Measurements from ENCODE around the gene HTRA3.

Gene HTRA3

DNA sequence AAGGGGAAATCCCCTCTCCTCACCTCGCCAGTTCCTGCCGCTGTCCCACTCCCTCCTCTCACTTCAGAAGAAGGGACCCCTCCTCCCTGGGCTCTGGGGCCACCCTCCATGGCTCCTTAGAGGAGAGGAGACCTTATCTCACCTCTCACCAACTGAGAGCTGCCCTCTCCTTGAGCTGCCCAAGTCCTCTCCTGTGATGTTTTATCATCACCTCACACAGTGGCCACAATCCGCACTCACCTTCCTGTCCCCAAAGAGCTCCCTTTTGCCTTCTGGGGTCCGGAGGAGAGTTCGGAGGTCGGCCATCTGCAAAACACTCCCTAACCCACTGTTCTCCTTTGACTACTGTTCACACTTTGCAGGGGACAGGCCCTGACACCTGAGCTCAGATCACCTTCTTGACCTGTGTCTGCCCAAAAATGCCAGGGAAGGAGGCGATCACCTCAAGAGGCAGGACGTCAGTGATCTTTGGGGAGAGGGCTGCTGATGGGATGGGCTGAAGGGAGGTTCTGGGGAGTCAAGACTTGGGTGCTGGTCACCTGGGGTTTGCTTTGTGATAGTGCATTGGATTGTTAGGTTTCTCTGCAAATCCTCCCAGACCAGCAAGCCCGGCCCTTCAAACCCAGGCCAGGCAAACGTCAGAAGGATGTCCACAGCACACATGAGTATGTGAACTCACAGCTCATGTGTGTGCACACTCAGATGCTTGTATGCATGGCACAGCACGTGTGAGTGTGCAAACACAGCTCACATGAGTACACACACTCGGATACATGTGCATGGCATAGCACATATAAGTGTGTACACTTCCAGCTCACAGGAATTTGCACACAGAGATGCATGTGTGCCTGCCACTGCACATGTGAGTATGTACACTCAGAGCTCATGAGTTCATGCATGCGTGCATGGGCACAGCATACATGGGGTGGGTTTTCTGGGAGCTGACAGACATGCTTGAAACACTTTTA lies 41.8 kb downstream of the HTRA3 start:
- no peak for TF ChIP-seq CTCF (IDR thresholded peaks at IDR 0.05; ENCODE audit: low read depth, low read length)
- no peak for DNase-seq (ENCODE audit: low read depth in 2 of 2)
- H3K4me3 ChIP-seq (replicated peaks in 1 of 2; ENCODE audit: low read depth in 2 of 2, low read length in 2 of 2): no peak overlapping the region

- TF ChIP-seq CTCF (IDR thresholded peaks at IDR 0.05; ENCODE audit: low read depth, low read length): no peak
- DNase-seq (ENCODE audit: low read depth in 2 of 2): no peak
- H3K4me3 ChIP-seq (replicated peaks in 1 of 2; ENCODE audit: low read depth in 2 of 2, low read length in 2 of 2): no peak overlapping the region
Measured at GRCh38 chr4:8312069-8312445, 42.5 kb downstream of the HTRA3 start.

GRCh38 chr4:8312976-8313375 lies 43.4 kb downstream of the HTRA3 start:
- no peak for DNase-seq (ENCODE audit: low read depth in 2 of 2)
- H3K4me3 ChIP-seq (replicated peaks in 1 of 2; ENCODE audit: low read depth in 2 of 2, low read length in 2 of 2): no peak overlapping the region
- no peak for TF ChIP-seq CTCF (IDR thresholded peaks at IDR 0.05; ENCODE audit: low read depth, low read length)

DNA sequence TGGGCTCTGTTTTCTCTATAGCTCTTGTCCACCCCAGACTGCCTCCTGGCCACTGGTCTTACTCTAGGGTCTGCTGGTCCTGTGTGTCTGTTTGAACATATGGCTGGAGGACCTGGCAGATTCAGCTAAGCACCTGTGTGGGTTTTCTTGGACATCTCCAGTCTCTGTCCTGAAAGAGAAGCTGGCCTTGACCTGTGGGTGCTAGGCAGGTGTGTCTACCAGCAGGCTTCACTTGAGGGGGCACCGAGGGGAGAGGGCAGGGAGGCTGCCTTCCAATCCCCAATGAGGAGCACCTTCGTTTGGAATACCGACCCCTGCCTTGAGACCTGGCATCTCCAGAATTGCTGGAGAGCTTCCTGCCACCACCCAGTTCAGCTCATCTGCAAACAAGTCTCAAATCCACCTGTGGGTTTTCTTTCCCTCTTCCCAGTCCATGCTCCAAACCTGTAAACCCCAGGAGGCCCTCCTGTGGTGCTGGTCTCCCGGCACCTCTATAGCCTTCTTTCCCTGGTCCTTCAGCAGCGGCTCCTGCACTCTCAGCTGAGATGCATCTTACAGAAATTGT lies 45.2 kb downstream of the HTRA3 start:
- no peak overlapping the region for H3K4me3 ChIP-seq (replicated peaks in 1 of 2; ENCODE audit: low read depth in 2 of 2, low read length in 2 of 2)
- no peak for DNase-seq (ENCODE audit: low read depth in 2 of 2)
- no peak for TF ChIP-seq CTCF (IDR thresholded peaks at IDR 0.05; ENCODE audit: low read depth, low read length)

- no peak for TF ChIP-seq CTCF (IDR thresholded peaks at IDR 0.05; ENCODE audit: low read depth, low read length)
- H3K4me3 ChIP-seq (replicated peaks in 1 of 2; ENCODE audit: low read depth in 2 of 2, low read length in 2 of 2): no peak overlapping the region
- peak; percentile 81 to 83 for DNase-seq (ENCODE audit: low read depth in 2 of 2)
Measured at GRCh38 chr4:8315435-8316250, 46.1 kb downstream of the HTRA3 start.

GRCh38 chr4:8316251-8316771 lies 46.8 kb downstream of the HTRA3 start:
- TF ChIP-seq CTCF (IDR thresholded peaks at IDR 0.05; ENCODE audit: low read depth, low read length): no peak
- H3K4me3 ChIP-seq (replicated peaks in 1 of 2; ENCODE audit: low read depth in 2 of 2, low read length in 2 of 2): no peak overlapping the region
- no peak for DNase-seq (ENCODE audit: low read depth in 2 of 2)
